HG03469 (cell line): ENCODE measurements around the gene TRPM8.
"Not testable (repeated sequence)": the region's sequence is repeated elsewhere in the genome, so short reads cannot be mapped to it uniquely, and the experiment has no call there.

Experiments used
- ATAC-seq: cut with Tn5 transposase; IDR thresholded peaks from one replicate; pipeline ENCODE4 v1.9.1; 2021; ENCODE audit warnings: mild to moderate bottlenecking, moderate library complexity, moderate number of reproducible peaks; ENCODE audit not compliant: unreplicated experiment

Gene TRPM8

GRCh38 chr2:233917116-233917515 is at the start of gene TRPM8:
TSS of gene TRPM8 (plus strand) at chr2:233917373. CDS start at chr2:233926538, 9,165 bp downstream.
- ATAC-seq: no peak

- ATAC-seq: no peak
These were observed 49.1 kb upstream of the TRPM8 start, which contains the start of gene MSL3B for GRCh38 chr2:233867993-233868532. TSS of gene MSL3B (minus strand) at chr2:233868386.

GRCh38 chr2:233871432-233871831 is 45.7 kb upstream of the TRPM8 start:
- ATAC-seq: no peak

- ATAC-seq: not testable (repeated sequence)
These were observed 45.0 kb upstream of the TRPM8 start for GRCh38 chr2:233872125-233872524.

GRCh38 chr2:233882353-233882752 is 34.8 kb upstream of the TRPM8 start:
- ATAC-seq: no peak

- no peak for ATAC-seq
These were observed 24.4 kb upstream of the TRPM8 start for GRCh38 chr2:233892793-233893192.

- not testable (repeated sequence) for ATAC-seq
These were observed 20.9 kb upstream of the TRPM8 start for GRCh38 chr2:233896253-233896652.

GRCh38 chr2:233901367-233901766 is 15.8 kb upstream of the TRPM8 start:
- ATAC-seq: no peak

- no peak for ATAC-seq
These were observed 15.3 kb upstream of the TRPM8 start for GRCh38 chr2:233901884-233902283.

- ATAC-seq: no peak
These were observed 11.2 kb upstream of the TRPM8 start for GRCh38 chr2:233905945-233906344.

- ATAC-seq: no peak
These were observed 9.5 kb upstream of the TRPM8 start for GRCh38 chr2:233907627-233908026.

- ATAC-seq: no peak
These were observed 4.3 kb upstream of the TRPM8 start for GRCh38 chr2:233912691-233913423.

GRCh38 chr2:233915128-233915527 is 2.0 kb upstream of the TRPM8 start:
- no peak for ATAC-seq

GRCh38 chr2:233919319-233919718 is 2.1 kb downstream of the TRPM8 start:
- ATAC-seq: no peak

- ATAC-seq: no peak
These were observed 2.8 kb downstream of the TRPM8 start for GRCh38 chr2:233919938-233920337.

GRCh38 chr2:233922471-233922870 is 5.3 kb downstream of the TRPM8 start:
- no peak for ATAC-seq

GRCh38 chr2:233925402-233925801 is 8.2 kb downstream of the TRPM8 start:
- no peak for ATAC-seq

- no peak for ATAC-seq
These were observed 9.6 kb downstream of the TRPM8 start for GRCh38 chr2:233926806-233927205.

GRCh38 chr2:233928594-233929351 is 11.6 kb downstream of the TRPM8 start:
- no peak for ATAC-seq

GRCh38 chr2:233929352-233930022 is 12.3 kb downstream of the TRPM8 start:
- ATAC-seq: no peak

- no peak for ATAC-seq
These were observed 17.4 kb downstream of the TRPM8 start for GRCh38 chr2:233934524-233934923.
